NCI-H1436 treated with DMSO at 0.1 percent for 48 hours (cell line): ENCODE data around the gene ROBO2.

Source experiments
- DNase-seq: peaks from one replicate; lab custom pipeline; 2025; lab: John Stamatoyannopoulos, UW

ROBO2 gene

DNA sequence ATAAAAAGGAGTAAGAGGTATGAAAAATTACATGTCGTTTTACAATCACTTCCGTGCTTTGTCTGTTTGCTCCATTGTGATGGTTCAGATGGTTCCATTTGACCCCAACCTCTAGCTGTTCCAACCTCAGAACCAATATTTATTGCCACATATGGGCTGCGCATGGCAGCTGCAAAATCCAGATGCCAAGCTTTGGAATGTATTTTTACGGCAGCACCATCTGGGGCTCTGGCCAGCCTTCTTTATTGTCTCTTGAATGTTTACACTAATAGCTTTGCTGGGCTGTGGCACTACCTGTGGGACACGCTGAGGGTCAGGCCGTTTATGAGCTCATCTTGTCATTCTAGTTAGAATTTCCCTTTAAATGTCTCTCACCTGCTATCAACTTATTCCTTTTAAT is 219.8 kb downstream of the ROBO2 start:
- no peak for DNase-seq

- no peak for DNase-seq
Measured at GRCh38 chr3:77262361-77262760, 222.5 kb downstream of the ROBO2 start.

- no peak for DNase-seq
Measured at GRCh38 chr3:77267589-77267988, 227.7 kb downstream of the ROBO2 start.

GRCh38 chr3:77271306-77271705 is 231.4 kb downstream of the ROBO2 start:
- DNase-seq, result no peak

DNA sequence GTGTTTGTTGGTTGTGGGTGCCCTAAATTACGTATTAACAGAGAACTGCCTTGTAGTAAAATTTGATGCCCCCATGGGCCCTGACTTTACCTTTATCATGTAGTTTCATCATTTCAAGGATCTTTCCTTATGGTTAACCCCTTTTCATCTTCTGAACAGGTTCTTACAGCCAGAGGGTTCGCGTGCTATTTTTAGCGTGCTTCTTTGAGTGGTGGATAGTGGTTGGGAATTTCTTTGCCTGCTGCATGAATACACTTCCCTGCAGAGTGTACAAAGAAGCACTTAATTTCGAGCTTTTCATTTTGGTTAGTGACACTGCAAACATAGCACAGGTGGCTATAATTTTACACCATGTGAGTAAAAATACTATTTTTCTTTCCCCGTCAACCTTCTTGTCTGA is 231.8 kb downstream of the ROBO2 start:
- DNase-seq, result no peak

- no peak for DNase-seq
Measured at GRCh38 chr3:77279276-77279675, 239.4 kb downstream of the ROBO2 start.

DNA sequence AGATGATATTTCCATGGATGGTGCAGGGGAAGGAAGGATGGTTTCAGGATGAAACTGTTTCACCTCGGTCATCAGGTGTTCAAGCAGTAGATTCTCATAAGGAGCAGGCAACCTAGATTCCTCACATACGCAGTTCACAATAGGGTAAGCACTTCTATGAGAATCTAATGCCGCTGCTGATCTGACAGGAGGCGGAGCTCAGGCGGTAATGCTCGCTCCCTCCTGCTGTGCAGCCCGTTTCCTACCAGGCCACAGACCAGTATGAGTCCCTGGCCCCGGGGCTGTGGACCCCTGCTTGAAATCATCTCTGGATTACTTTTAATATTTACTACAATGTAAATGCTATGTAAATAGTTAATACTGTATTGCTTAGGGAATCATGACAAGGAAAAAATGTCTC is 241.8 kb downstream of the ROBO2 start:
- no peak for DNase-seq

DNA sequence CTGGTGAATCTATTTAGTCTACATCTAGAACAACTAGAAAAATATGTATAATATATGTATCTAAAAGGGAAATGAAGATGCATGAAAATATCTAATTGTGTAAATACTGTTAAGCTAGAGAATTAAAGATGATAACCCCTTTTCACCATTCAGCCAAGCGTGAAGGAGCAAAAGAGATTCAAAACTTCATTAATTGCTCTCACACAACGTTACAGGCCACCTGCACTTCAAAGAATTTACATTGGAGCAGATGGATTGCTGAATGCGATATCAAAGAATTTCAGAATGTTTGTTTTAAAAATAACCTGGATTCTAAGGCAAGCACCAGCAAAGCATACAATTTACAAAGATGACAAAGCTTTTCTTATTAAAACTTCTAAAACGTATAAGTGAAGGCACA is 243.2 kb downstream of the ROBO2 start:
- DNase-seq, result no peak

DNA sequence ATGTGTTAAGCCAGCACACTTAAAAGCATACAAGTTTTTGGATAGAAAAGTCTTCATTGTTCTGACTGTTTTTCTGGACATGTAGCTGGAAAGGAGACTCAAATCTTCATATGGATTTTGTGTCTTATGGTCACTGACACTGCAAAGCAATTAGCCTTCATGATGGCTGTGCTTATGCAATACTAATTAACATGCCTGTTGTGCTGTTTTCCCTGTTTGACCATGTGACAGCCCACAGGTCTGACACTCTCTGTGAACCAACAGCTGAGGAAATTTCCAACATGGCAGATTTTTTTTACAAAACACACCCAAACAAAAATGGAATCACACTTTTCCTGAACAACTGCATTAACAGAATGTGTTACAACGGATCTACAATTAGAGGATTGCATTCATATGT is 248.4 kb downstream of the ROBO2 start:
- no peak for DNase-seq

DNA sequence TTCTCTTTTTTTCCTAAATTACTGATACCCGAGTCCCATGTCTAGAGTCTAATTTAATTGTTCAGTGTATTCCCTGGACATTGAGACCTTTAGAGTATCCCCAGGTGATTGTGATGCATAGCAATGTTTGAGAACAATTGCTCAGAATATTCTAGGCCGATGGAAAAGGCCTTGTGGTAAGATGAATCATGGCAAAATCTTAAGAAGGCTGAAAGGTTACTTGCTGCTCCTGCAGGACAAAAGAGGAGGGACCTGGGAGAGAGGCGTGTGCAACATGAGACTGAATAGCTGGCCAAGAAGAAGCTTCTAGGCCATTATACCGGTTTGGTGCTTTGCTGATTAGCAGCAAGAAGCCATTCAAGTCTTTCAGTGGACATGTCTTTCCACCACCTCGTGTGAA is 256.6 kb downstream of the ROBO2 start:
- DNase-seq, result no peak

DNA sequence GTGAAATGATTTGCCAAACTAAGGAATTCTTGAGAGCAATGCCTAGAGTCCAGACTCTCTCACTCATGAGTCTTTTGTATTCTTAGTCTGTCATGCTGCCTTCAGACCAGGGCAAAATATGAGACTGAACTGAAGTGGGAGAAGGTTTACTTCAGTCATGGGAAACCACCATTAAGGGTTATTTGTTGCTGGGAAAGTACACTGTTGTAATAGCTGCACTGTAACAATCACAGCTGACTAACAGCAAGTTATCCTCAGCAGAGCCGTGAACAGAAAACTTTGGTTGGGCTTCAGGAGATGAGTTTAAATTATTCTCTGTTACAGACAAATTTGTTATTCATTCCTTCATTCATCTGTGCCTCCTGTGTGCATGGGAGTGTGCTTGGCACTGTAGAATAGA is 258.5 kb downstream of the ROBO2 start:
- DNase-seq, result no peak

GRCh38 chr3:77303955-77304699 is 264.2 kb downstream of the ROBO2 start:
- peak; percentile 72 for DNase-seq

GRCh38 chr3:77304700-77305021 is 264.8 kb downstream of the ROBO2 start:
- no peak for DNase-seq

DNA sequence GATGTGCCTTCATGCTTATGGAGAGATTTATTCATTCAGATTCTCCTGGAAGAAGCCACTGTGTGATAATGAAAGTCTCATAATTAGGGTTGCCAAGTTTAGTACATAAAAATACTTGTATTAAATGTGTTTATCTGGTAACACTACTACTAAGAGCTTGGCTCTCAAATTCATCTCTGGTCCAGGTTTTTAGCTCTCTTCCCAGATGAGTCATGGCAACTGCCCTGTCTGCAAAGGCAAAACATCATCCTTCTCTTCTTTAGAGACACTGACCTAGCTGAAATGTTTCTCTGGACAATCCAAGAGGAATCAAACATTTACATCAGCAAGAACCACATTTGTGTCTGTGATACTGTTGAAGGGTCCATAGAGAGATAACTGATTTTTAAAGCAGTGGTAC is 269.6 kb downstream of the ROBO2 start:
- DNase-seq, result no peak

GRCh38 chr3:77313843-77314242 is 273.9 kb downstream of the ROBO2 start:
- no peak for DNase-seq

- DNase-seq, result no peak
Measured at GRCh38 chr3:77319711-77320110, 279.8 kb downstream of the ROBO2 start.

GRCh38 chr3:77320514-77320913 is 280.6 kb downstream of the ROBO2 start:
- no peak for DNase-seq

DNA sequence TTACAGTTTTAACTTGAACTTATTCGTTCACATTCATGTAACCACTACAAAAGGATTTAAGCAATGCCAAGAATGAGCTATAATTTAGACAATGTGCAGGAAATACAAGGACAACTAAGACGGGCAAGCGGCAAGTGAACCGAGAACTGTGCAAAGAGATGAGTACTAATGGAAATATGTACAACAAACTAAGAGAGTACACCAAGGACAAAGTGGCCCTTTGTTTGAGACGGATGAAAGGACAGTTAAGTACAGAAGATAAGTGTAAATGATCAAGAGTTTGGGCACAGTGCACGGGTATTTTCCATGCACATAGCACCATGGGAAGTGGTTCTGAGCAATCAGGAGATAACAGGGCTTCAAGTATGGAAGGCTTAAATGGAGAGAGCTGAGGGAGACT is 281.7 kb downstream of the ROBO2 start:
- DNase-seq, result no peak

DNA sequence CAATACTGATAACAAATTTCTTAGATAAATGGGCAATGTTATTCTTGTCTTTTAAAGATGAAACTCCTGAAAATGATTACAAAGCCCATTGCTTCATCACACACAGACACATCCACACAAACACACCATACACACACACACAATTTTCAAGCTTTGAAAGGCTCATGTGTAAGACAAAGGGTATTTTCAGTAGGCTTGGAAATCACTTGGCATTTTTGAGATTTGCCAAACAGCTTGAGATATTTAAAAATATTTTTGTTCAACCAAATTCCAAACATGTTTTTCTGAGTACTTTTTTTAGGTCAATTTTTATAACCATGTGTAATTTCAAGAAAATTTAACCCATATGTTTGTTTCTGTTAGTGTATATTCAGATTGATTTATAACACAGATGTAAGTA is 283.7 kb downstream of the ROBO2 start:
- no peak for DNase-seq

DNA sequence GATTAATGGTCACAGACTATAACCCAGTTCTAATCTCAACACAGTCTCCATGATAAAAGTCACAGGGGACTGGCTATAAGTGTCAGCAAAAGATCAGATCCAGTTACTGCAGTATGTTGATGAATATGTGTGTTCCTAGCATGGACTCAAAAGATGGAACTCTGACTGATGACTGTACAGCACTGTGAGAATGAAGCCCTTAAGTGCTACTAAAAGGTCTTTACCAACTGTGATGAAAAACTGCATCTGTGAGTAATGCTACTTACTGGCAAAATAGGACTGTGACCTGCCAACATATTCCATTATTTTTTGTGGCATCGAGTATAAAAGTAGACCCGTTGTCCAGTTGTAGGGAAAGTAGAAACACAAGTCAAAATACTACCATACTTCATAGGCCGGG is 284.2 kb downstream of the ROBO2 start:
- no peak for DNase-seq

DNA sequence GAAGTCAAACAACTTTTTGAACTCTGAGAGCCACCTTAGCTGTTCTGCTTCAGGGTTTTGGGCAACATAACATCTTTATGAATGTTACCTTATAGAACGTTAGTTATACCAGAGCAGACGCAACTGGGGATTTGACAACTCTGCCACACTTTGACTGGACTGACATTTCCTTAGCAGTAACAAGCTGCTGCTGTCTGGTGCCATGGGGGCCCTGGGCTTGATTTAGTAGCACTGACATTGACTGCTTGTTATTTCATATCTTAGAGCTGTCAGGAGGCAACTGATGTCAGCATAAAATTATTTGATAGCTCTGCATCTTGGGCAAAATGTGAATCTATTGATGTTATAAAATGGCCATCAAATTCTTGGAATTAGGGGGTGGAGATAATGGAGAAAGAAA is 285.4 kb downstream of the ROBO2 start:
- DNase-seq, result no peak

DNA sequence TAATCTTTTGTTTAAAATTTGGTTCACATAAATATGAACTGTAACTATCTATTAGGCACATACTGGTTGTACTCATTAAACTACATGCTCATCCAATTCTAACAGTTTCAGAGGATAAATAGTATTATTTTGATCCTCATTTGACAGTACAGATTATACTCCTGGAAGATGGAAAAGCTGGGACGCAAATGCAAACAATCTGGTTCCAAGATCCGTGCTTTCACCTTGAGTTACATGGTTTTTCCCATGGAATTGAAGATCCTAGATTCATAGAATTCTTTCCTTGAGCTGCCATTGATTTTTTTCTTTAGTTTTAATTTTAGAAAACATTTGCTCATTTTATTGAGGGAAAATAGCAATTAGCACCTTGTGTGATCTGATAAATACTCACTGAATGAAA is 285.8 kb downstream of the ROBO2 start:
- no peak for DNase-seq

DNA sequence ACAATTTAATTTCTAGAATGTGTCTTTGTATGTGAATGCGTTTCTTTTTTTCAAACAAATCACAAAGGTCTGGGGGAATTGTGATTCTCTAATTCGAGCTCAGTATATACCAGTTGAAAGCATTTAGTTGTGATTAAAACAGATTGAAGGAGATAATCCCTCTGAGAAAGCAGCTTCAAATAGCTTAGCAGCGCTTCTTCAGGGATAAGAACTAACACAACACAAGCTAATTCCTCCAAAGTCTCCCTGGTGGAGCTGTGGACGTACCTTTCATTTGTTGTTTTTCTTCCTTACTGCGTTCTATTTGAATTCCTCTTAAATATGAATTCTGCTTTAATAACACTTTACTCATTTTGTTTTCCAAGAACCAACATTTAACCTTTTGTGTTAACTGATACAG is 286.7 kb downstream of the ROBO2 start:
- no peak for DNase-seq

- no peak for DNase-seq
Measured at GRCh38 chr3:77328690-77329089, 288.8 kb downstream of the ROBO2 start.

DNA sequence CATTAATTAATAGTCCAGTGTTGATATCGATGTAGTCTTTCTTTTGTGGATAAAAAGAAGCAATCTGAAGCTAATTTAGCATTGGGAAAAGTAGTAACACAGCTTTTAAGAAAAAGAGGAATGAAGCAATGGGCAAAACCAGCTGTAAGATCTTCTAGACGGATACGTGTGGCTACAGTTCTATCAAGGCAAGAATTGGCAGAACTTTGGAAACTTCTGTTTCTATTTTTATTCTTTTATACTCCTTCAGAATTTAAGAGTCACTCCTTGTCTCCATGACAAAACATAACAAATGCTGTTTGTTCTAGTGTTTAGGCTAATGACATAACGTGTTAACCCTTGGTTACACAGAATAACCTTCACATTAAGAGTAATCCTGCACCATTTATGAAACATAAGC is 289.2 kb downstream of the ROBO2 start:
- no peak for DNase-seq
